Measurements from ENCODE around the gene ZNF200. TPM values are rescaled to one million over a fixed set of nuclear protein-coding genes. Genes with fewer than 3 reads are reported as not detected.

The ZNF200 gene
- total RNA-seq, 4 donors from 2014 or later, result 2.2 to 5.7 (median 3.9) TPM

- WGBS, 2 donors, result 64 to 66% methylated on average over 5 of the region's 5 CpGs
- H3K4me3 ChIP-seq (ENCODE audit: low read depth, poor library complexity, severe bottlenecking), result no peak overlapping the region
- TF ChIP-seq POLR2A (IDR thresholded peaks at IDR 0.05), result no peak
- no peak for TF ChIP-seq CTCF (IDR thresholded peaks at IDR 0.05)
- intact Hi-C loops (cut with DNase I; ENCODE audit: low total_unique reads), result no loop called here
- no peak for DNase-seq (ENCODE audit: low spot score in 2 of 2)
Measured at GRCh38 chr16:3266873-3267537, 32.0 kb upstream of the ZNF200 start.

GRCh38 chr16:3264137-3265036, 29.4 kb upstream of the ZNF200 start:
- DNase-seq (ENCODE audit: low spot score in 2 of 2), result peak; percentile 93 to 98
- TF ChIP-seq CTCF (IDR thresholded peaks at IDR 0.05) (no peak), POLR2A (IDR thresholded peaks at IDR 0.05) (peak in 1 of 2 donors; percentile 60)
- 2 to 4% methylated on average over 59 to 74 of the region's 77 CpGs for WGBS, 2 donors
- peak overlapping the region; percentile 78 for H3K4me3 ChIP-seq (ENCODE audit: low read depth, poor library complexity, severe bottlenecking)
- intact Hi-C loops (cut with DNase I; ENCODE audit: low total_unique reads), result no loop called here

- 94 to 96% methylated on average over 4 of the region's 4 CpGs for WGBS, 2 donors
- no peak for DNase-seq (ENCODE audit: low spot score in 2 of 2)
- H3K4me3 ChIP-seq (ENCODE audit: low read depth, poor library complexity, severe bottlenecking), result no peak overlapping the region
- intact Hi-C loops (cut with DNase I; ENCODE audit: low total_unique reads), result no loop called here
- TF ChIP-seq CTCF (IDR thresholded peaks at IDR 0.05), result no peak
- no peak for TF ChIP-seq POLR2A (IDR thresholded peaks at IDR 0.05)
Measured at GRCh38 chr16:3262517-3262916, 27.6 kb upstream of the ZNF200 start.

GRCh38 chr16:3259836-3260235, 24.9 kb upstream of the ZNF200 start:
- H3K4me3 ChIP-seq (ENCODE audit: low read depth, poor library complexity, severe bottlenecking), result no peak overlapping the region
- TF ChIP-seq POLR2A (IDR thresholded peaks at IDR 0.05), result no peak
- TF ChIP-seq CTCF (IDR thresholded peaks at IDR 0.05), result no peak
- 85 to 89% methylated on average over 8 of the region's 8 CpGs for WGBS, 2 donors
- intact Hi-C loops (cut with DNase I; ENCODE audit: low total_unique reads), result no loop called here
- no peak for DNase-seq (ENCODE audit: low spot score in 2 of 2)

GRCh38 chr16:3256866-3257465, 22.0 kb upstream of the ZNF200 start:
- WGBS, 2 donors, result 56 to 72% methylated on average over 8 to 9 of the region's 9 CpGs
- no peak overlapping the region for H3K4me3 ChIP-seq (ENCODE audit: low read depth, poor library complexity, severe bottlenecking)
- intact Hi-C loops (cut with DNase I; ENCODE audit: low total_unique reads), result no loop called here
- no peak for TF ChIP-seq POLR2A (IDR thresholded peaks at IDR 0.05)
- no peak for TF ChIP-seq CTCF (IDR thresholded peaks at IDR 0.05)
- no peak for DNase-seq (ENCODE audit: low spot score in 2 of 2)

Data from lower leg skin (tissue), 4 donors.